Muscle of back (tissue), 11 donors: ENCODE results near the gene SLC49A3. TPM values are rescaled to one million over a fixed set of nuclear protein-coding genes. Genes with fewer than 3 reads are reported as not detected.
"Not testable (repeated sequence)": the region's sequence is repeated elsewhere in the genome, so short reads cannot be mapped to it uniquely, and the experiment has no call there.

Experiments used
- DNase-seq, 3 donors: peaks; one replicate each; pipeline versions ENCODE4 v3.0.0 to v3.0.0-alpha.2; 2013
- polyA plus RNA-seq, 10 donors: library from polyadenylated mRNA; unstranded; fragments of 120-200 nt; gene quantifications; one replicate each; pipeline ENCODE4 v1.2.1, GENCODE V29; 2013; ENCODE audit not compliant: insufficient read length in 10 of 10

Gene SLC49A3
- polyA plus RNA-seq, 10 donors, result 9.0 to 25.2 (median 15.9) TPM

GRCh38 chr4:703336-704197 lies 14.6 kb upstream of the SLC49A3 start:
- no peak for DNase-seq

- DNase-seq, result no peak
These were observed 13.7 kb upstream of the SLC49A3 start for GRCh38 chr4:702618-703048.

- DNase-seq, result no peak
These were observed 11.8 kb upstream of the SLC49A3 start for GRCh38 chr4:700587-701264.

GRCh38 chr4:699816-700580 lies 11.0 kb upstream of the SLC49A3 start:
- no peak for DNase-seq

- not testable (repeated sequence) for DNase-seq
These were observed 5.5 kb upstream of the SLC49A3 start for GRCh38 chr4:694341-694940.

- DNase-seq, result no peak
These were observed 4.0 kb upstream of the SLC49A3 start for GRCh38 chr4:692771-693554.

- no peak for DNase-seq
These were observed 772 bp upstream of the SLC49A3 start for GRCh38 chr4:689723-690122.

- no peak for DNase-seq
These were observed 739 bp downstream of the SLC49A3 start for GRCh38 chr4:687971-688853.

- DNase-seq, result peak in 1 of 3 donors; percentile 55
These were observed 1.6 kb downstream of the SLC49A3 start for GRCh38 chr4:687048-687970.

GRCh38 chr4:686413-687040 lies 2.4 kb downstream of the SLC49A3 start:
- DNase-seq, result no peak

GRCh38 chr4:685679-686412 lies 3.1 kb downstream of the SLC49A3 start:
- no peak for DNase-seq

GRCh38 chr4:684623-685327 lies 4.2 kb downstream of the SLC49A3 start:
- peak in 1 of 3 donors; percentile 34 for DNase-seq

- peak in 2 of 3 donors; percentile 79 to 85 for DNase-seq
These were observed 4.8 kb downstream of the SLC49A3 start for GRCh38 chr4:683982-684622.

GRCh38 chr4:683247-683897 lies 5.6 kb downstream of the SLC49A3 start:
- no peak for DNase-seq

GRCh38 chr4:682490-683172 lies 6.3 kb downstream of the SLC49A3 start:
- DNase-seq, result no peak
